ENCODE measurements around the gene CLN5.

The CLN5 gene

DNA sequence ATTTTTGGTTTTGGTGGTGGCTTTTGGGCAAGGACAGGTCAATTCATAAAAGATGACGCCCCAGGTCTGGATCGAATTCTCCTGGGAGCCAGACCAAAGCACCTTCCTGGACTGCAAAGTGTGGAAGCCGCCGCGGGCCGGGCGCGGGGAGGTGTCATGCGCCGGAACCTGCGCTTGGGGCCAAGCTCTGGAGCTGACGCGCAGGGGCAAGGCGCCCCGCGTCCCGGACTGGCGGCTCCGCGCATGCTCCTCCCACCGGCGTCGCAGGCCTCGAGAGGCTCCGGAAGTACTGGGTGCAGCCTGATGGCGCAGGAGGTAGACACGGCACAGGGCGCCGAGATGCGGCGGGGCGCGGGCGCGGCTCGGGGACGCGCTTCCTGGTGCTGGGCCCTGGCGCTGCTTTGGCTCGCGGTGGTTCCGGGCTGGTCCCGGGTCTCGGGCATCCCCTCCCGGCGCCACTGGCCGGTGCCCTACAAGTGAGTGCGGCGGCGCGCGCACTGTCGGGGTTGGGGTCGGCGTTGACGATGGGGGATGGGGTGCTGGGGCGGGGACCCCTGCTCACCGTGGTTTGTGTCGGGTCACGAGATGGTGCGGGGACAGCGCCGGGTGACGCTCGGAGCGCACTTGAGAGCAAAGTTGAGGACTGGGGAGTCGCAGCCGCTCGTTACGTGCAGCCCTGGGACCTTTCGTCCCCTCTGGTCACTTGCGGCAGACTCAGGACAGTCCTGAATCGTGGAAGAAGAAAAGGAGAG lies at the start of gene CLN5:
CLN5 (plus strand) TSS at position 286 of the 752 bp plus-strand sequence; CDS start at position 304, 18 bp downstream.
- H3K27me3 Mint-ChIP-seq (ENCODE audit: low read depth): no peaks in the 10 kb centered on the region
- H3K4me1 Mint-ChIP-seq: peaks cover 21% of the 10 kb centered on the region
- no peaks in the 10 kb centered on the region for H3K9me3 Mint-ChIP-seq
- TF ChIP-seq CTCF (IDR thresholded peaks at IDR 0.05; ENCODE audit: unreplicated experiment in 3 of 3): no peak
- peak within 1 kb of the TSS; percentile 97 to 99 (median 99) for H3K4me3 Mint-ChIP-seq
- H3K36me3 Mint-ChIP-seq (ENCODE audit: low read depth): peaks cover 11% of the 10 kb centered on the region
- H3K27ac Mint-ChIP-seq: peak within 1 kb of the TSS; percentile 80 to 86 (median 85)

DNA sequence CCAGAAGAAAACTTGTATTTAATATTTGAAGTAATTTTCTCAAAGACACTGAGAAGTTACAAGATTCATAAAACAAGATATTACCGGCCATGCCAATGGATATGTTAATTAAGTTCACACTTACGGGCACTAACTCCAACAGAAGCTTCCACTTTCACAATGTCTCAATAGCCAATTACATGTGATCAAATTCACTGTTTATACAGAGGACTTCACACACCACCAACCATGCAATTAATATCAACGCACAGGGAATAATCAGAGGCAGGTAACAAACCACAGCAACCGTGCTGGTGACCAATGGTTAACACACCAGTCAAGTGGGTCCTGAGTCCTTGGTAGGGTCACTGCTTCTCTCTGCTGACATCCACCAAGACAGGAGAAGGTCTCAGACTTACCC lies 49.5 kb upstream of the CLN5 start:
- H3K4me3 Mint-ChIP-seq: no peak overlapping the region
- H3K27ac Mint-ChIP-seq: no peak overlapping the region
- H3K9me3 Mint-ChIP-seq: no peaks in the 10 kb centered on the region
- H3K27me3 Mint-ChIP-seq (ENCODE audit: low read depth): peaks cover 6% of the 10 kb centered on the region
- peaks cover 7% of the 10 kb centered on the region for H3K4me1 Mint-ChIP-seq
- TF ChIP-seq CTCF (IDR thresholded peaks at IDR 0.05; ENCODE audit: unreplicated experiment in 3 of 3): no peak
- no peaks in the 10 kb centered on the region for H3K36me3 Mint-ChIP-seq (ENCODE audit: low read depth)

GRCh38 chr13:76943646-76944045 lies 48.2 kb upstream of the CLN5 start:
- peaks cover 6% of the 10 kb centered on the region for H3K27me3 Mint-ChIP-seq (ENCODE audit: low read depth)
- H3K36me3 Mint-ChIP-seq (ENCODE audit: low read depth): no peaks in the 10 kb centered on the region
- H3K27ac Mint-ChIP-seq: no peak overlapping the region
- H3K9me3 Mint-ChIP-seq: no peaks in the 10 kb centered on the region
- H3K4me3 Mint-ChIP-seq: no peak overlapping the region
- no peak for TF ChIP-seq CTCF (IDR thresholded peaks at IDR 0.05; ENCODE audit: unreplicated experiment in 3 of 3)
- H3K4me1 Mint-ChIP-seq: no peaks in the 10 kb centered on the region

- Mint-ChIP-seq H3K27ac (no peak overlapping the region), H3K27me3 (ENCODE audit: low read depth) (peaks cover 6% of the 10 kb centered on the region), H3K36me3 (ENCODE audit: low read depth) (no peaks in the 10 kb centered on the region), H3K4me3 (no peak overlapping the region), H3K9me3 (no peaks in the 10 kb centered on the region), H3K4me1 (no peaks in the 10 kb centered on the region)
- no peak for TF ChIP-seq CTCF (IDR thresholded peaks at IDR 0.05; ENCODE audit: unreplicated experiment in 3 of 3)
Observed at GRCh38 chr13:76944456-76944855, 47.4 kb upstream of the CLN5 start.

DNA sequence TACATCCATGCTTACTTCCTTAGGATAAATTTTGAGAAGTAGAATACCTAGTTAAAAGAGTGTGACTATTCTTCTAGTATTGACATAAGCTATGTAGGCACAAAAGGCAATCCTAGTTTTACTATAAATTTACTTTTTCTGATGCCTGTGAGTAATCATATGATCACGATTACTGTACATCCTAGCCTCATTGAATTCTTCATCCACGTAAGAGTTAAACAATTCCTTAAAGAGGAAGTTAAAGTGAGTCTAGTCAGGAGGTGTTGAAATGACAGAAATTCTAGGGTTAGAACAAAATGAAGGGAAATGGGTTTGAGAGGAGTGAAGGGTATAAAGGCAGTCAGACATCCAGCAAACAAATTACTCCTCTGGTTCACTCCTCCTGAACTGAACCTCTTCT lies 43.7 kb upstream of the CLN5 start, which contains the start of gene ACOD1:
ACOD1 (plus strand) TSS at position 363 of the 400 bp plus-strand sequence. CDS start 48 bp downstream, outside the sequence.
- Mint-ChIP-seq H3K27me3 (ENCODE audit: low read depth) (peaks cover 5% of the 10 kb centered on the region), H3K4me3 (no peak within 1 kb of the TSS), H3K4me1 (peaks cover 2% of the 10 kb centered on the region), H3K9me3 (no peaks in the 10 kb centered on the region), H3K27ac (no peak within 1 kb of the TSS), H3K36me3 (ENCODE audit: low read depth) (no peaks in the 10 kb centered on the region)
- no peak for TF ChIP-seq CTCF (IDR thresholded peaks at IDR 0.05; ENCODE audit: unreplicated experiment in 3 of 3)

- Mint-ChIP-seq H3K27ac (no peak overlapping the region), H3K4me1 (peaks cover 7% of the 10 kb centered on the region), H3K4me3 (no peak overlapping the region), H3K36me3 (ENCODE audit: low read depth) (no peaks in the 10 kb centered on the region), H3K27me3 (ENCODE audit: low read depth) (peaks cover 5% of the 10 kb centered on the region), H3K9me3 (no peaks in the 10 kb centered on the region)
- TF ChIP-seq CTCF (IDR thresholded peaks at IDR 0.05; ENCODE audit: unreplicated experiment in 3 of 3): no peak
Observed at GRCh38 chr13:76950101-76950500, 41.8 kb upstream of the CLN5 start.

All from nephron (organoid).